Gastrocnemius medialis (tissue), 4 donors: ENCODE results near the gene LPIN3. TPM values are rescaled to one million over a fixed set of nuclear protein-coding genes. Genes with fewer than 3 reads are reported as not detected.
A peak's percentile ranks its signal among the peaks of the same experiment; 100 is the strongest.

Source experiments
- ATAC-seq, 2 donors: fragments of 150-250 bp; one replicate each; pipeline ENCODE4 v1.9.1; 2016
- DNase-seq, 2 donors: peaks; one replicate each; pipeline ENCODE4 v3.0.0-alpha.2; 2019
- H3K27ac ChIP-seq, 4 donors: fragments of 200-600 bp; sonication (generic); 1 replicate in 1 of 4; 2 replicates in 3 of 4; pipeline ENCODE4 v1.5.1; 2016 to 2018; ENCODE audit warnings: mild to moderate bottlenecking in 2 of 4, moderate library complexity in 1 of 4
- H3K27me3 ChIP-seq, 3 donors: fragments of 200-600 bp; sonication (generic) in 2 of 3; 1 replicate in 1 of 3; 2 replicates in 2 of 3; pipeline versions ENCODE4 v1.5.1 to v1.6.0; 2016 to 2019; ENCODE audit warnings: mild to moderate bottlenecking in 1 of 3, moderate library complexity in 1 of 3
- H3K36me3 ChIP-seq, 2 donors: fragments of 200-600 bp; sonication (generic) in 1 of 2; one replicate each; pipeline ENCODE4 v1.5.1; 2017 to 2018
- H3K4me1 ChIP-seq, 2 donors: fragments of 200-600 bp; sonication (generic) in 1 of 2; one replicate each; pipeline ENCODE4 v1.5.1; 2016 to 2017; ENCODE audit warnings: mild to moderate bottlenecking in 2 of 2
- H3K4me3 ChIP-seq, 4 donors: fragments of 200-600 bp; sonication (generic) in 3 of 4; 1 replicate in 1 of 4; 2 replicates in 3 of 4; pipeline ENCODE4 v1.5.1; 2016 to 2019; ENCODE audit warnings: mild to moderate bottlenecking in 2 of 4
- H3K9me3 ChIP-seq, 3 donors: fragments of 200-600 bp; sonication (generic) in 2 of 3; 1 replicate in 1 of 3; 2 replicates in 2 of 3; pipeline ENCODE4 v1.5.1; 2016 to 2019
- POLR2A ChIP-seq, 2 donors: fragments of 450-650 bp; IDR thresholded peaks; one replicate each; pipeline ENCODE4 v1.6.1; 2017; ENCODE audit warnings: antibody characterized with exemption in 2 of 2, mild to moderate bottlenecking in 2 of 2, moderate library complexity in 2 of 2
- in situ Hi-C, 4 donors: fragments of 200-750 bp; cut with MboI; loops; one replicate each; pipeline versions ENCODE4 v1.15.0 to v1.8.0; 2017; ENCODE audit warnings: low sequenced_read_pairs in 4 of 4
- intact Hi-C: fragments of 100-400 bp; cut with DNase I; formaldehyde crosslinking; loops from one replicate; pipeline ENCODE4 v1.15.1; 2023; ENCODE audit warnings: low total_unique reads
- total RNA-seq, 4 donors: library from RNA; depleted of rRNA; stranded (reverse); fragments of >200 nt; gene quantifications; one replicate each; pipeline versions ENCODE4 v1.1.0 to v1.2.3, GENCODE V29; 2016
- TF ChIP-seq, protein P1 (sequence below), 5 experiments: fragments of 450-650 bp in 3 of 5; fragments of 200-600 bp in 2 of 5; sonication (generic) in 2 of 5; IDR thresholded peaks in 4 of 5; conservative IDR thresholded peaks in 1 of 5; 1 replicate in 4 of 5; 2 replicates in 1 of 5; pipeline ENCODE4 v1.5.1; 2016 to 2019; ENCODE audit warnings: antibody characterized with exemption in 5 of 5, mild to moderate bottlenecking in 3 of 5, moderate library complexity in 3 of 5

Gene LPIN3
- total RNA-seq, 4 donors from 2014 or later = 0.56 to 2.4 (median 1.1) TPM

DNA sequence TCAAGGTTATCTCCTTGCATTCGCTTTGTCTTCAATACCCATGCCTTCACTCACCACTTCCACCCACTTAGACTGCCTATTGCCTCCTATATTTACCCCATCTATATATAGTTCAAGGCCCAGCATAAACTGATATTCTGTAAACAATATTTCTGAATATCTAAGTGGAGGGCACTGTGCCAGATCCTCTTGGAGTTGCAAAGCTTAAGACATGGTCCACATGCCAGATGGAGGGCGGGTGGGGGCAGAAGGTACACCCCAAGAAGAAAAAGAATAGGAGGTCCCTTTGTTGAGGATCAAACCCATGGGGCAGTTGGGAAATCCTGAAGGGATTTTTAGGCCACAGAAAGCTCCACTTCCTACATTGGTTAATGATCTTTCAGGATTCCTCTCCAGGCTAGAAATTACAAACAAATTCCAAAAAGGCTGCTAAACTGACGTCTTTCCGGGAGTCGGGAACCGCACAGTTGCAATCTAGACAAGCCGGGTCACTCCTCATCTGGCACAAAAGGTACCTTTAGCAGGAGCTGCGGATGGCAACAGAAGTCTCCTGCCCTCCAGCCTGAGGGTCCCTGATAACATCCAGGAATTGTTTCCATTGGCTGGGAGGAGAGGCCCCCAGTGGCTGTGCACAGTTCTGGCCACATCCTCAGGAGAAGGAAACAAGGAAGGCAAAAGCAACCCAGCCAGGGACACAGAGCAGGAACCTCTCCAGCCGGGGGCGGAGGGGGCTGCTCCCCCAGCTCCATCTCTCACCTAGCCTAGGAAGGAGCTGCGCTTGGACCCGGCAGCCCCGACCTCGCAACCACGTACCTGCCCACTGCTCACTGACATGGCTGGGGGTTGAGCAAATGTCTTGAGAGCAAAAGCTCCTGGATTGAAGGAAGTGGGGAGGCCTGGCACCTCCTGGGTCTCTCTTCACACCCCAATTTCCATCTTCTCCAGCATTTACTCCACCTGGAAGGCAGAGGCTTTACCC is 5.9 kb upstream of the LPIN3 start:
- peak overlapping the region; percentile 46 to 68 (median 66) for H3K27ac ChIP-seq
- DNase-seq = no peak

DNA sequence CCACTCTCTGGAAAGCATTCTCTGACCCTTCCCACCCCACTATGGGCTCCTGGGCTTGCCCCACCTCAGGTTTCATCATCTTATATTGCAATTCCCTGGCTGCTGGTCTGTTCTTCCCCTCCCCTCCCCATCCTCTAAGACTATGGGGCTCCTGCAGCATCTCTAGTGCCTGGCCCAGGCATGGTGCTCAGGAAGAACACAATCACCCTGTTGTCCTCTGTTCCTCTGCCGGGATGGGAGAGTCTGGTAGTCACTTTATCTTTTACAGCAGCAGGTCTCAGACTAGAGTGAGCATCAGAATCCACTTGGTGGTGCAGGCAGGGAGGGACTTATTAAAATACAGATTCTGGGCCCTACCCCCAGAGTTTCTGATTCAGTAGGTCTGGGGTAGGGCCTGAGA is 5.0 kb upstream of the LPIN3 start:
- intact Hi-C loops = no loop called here
- DNase-seq (peak in 1 of 2 donors; percentile 3), ATAC-seq (no peak)
- TF ChIP-seq, protein P1, sequence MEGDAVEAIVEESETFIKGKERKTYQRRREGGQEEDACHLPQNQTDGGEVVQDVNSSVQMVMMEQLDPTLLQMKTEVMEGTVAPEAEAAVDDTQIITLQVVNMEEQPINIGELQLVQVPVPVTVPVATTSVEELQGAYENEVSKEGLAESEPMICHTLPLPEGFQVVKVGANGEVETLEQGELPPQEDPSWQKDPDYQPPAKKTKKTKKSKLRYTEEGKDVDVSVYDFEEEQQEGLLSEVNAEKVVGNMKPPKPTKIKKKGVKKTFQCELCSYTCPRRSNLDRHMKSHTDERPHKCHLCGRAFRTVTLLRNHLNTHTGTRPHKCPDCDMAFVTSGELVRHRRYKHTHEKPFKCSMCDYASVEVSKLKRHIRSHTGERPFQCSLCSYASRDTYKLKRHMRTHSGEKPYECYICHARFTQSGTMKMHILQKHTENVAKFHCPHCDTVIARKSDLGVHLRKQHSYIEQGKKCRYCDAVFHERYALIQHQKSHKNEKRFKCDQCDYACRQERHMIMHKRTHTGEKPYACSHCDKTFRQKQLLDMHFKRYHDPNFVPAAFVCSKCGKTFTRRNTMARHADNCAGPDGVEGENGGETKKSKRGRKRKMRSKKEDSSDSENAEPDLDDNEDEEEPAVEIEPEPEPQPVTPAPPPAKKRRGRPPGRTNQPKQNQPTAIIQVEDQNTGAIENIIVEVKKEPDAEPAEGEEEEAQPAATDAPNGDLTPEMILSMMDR (IDR thresholded peaks at IDR 0.05 in 4 of 5, conservative IDR thresholded peaks at IDR 0.05 in 1 of 5) = no peak
- TF ChIP-seq POLR2A (IDR thresholded peaks at IDR 0.05) = no peak
- Histone ChIP-seq H3K27ac (peak overlapping the region; percentile 46 to 68 (median 66)), H3K4me1 (peaks cover 4 to 8% of the 10 kb centered on the region in 2 donors), H3K27me3 (no peaks in the 10 kb centered on the region), H3K4me3 (no peak overlapping the region), H3K9me3 (no peaks in the 10 kb centered on the region), H3K36me3 (no peaks in the 10 kb centered on the region)
- in situ Hi-C loops = loop anchor here (5.0 to 25.0 kb wide), 4 partner anchors 101 to 348 kb away; no protein-coding TSS in a partner anchor

More for the DNA sequence above, 5.9 kb upstream of the LPIN3 start:
- Histone ChIP-seq H3K4me1 (peaks cover 8 to 9% of the 10 kb centered on the region in 2 donors), H3K27me3 (no peaks in the 10 kb centered on the region), H3K9me3 (no peaks in the 10 kb centered on the region), H3K36me3 (no peaks in the 10 kb centered on the region), H3K4me3 (no peak overlapping the region)
- in situ Hi-C loops (loop anchor here (5.0 to 25.0 kb wide), 5 partner anchors 92 to 347 kb away; no protein-coding TSS in a partner anchor), intact Hi-C loops (no loop called here)
- ATAC-seq = peak in 1 of 2 donors; percentile 5
- TF ChIP-seq, protein P1 (IDR thresholded peaks at IDR 0.05 in 4 of 5, conservative IDR thresholded peaks at IDR 0.05 in 1 of 5) = no peak
- no peak for TF ChIP-seq POLR2A (IDR thresholded peaks at IDR 0.05)

DNA sequence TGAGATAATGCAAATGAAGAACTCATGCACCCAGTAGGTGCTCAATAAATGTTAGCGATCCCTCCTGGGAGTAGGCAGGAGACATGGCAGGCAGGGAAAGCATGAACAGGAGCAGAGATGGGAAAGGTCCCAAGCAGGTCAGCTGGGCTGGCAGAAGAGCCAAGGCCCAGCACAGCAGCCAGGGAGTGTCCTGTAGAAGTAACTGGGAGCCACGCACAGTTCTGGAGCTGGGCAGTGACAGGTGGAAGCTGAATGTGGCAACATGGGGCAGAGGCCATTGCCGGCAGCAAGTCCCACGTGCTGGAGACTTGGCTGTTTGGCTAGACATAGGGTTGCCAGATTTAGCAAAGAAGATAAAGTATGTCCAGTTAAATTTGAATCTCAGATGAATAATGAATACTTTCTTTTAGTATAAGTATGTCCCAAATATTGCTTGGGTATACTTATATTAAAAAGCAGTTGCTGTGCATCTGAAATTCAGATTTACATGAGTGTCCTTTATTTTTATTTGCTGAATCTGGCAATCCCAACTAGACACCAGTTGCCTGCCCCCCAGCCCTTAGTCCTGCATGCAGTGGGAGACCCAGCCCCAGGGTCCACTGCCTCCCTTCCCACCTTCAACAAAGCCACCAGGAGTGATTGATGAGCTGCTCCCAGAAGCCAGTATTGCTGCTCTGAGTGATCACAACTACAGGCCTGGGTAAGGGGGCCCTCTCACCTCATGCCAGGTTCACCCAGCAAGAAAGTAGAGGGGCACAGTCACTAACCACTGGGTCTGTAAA is 3.7 kb upstream of the LPIN3 start:
- Histone ChIP-seq H3K9me3 (no peaks in the 10 kb centered on the region), H3K27me3 (no peaks in the 10 kb centered on the region), H3K36me3 (no peaks in the 10 kb centered on the region), H3K4me1 (peaks cover 8% of the 10 kb centered on the region in 2 donors), H3K4me3 (no peak overlapping the region), H3K27ac (peak overlapping the region in 2 of 4 donors; percentile 16 to 24)
- peak; percentile 62 to 80 for DNase-seq
- intact Hi-C loops = loop anchor here (2.0 kb wide), 1 partner anchor 20 kb away; the partner anchor contains the start of gene ZHX3
- in situ Hi-C loops = loop anchor here (5.0 to 25.0 kb wide), 4 partner anchors 102 to 350 kb away; no protein-coding TSS in a partner anchor
- ATAC-seq = peak; percentile 56 to 70
- no peak for TF ChIP-seq POLR2A (IDR thresholded peaks at IDR 0.05)
- TF ChIP-seq, protein P1 (IDR thresholded peaks at IDR 0.05 in 4 of 5, conservative IDR thresholded peaks at IDR 0.05 in 1 of 5) = no peak

DNA sequence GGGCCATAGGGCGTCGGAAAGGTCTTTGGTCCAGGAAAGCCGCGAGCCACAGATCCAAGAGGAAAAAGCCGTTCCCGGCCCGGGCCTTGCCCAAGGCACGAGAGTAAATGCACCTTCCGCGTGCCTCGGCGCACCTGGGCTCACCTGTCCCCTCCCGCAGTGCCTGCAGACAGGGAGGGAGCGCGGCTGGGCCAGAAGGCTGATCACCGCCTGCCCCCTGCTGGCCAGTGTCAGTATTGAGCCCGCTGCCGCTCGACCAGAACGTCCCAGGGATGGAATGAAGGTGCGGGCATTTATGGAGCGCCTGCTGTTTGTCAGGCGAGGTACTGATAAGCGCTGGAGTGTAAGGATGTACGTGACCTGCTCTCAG is 679 bp upstream of the LPIN3 start:
- intact Hi-C loops = loop anchor here (1.0 to 5.0 kb wide), 6 partner anchors 71 to 373 kb away; no protein-coding TSS in a partner anchor
- Histone ChIP-seq H3K27me3 (no peaks in the 10 kb centered on the region), H3K4me3 (peak overlapping the region; percentile 23 to 52 (median 40)), H3K9me3 (no peaks in the 10 kb centered on the region), H3K27ac (peak overlapping the region; percentile 65 to 77 (median 70)), H3K4me1 (peaks cover 6 to 8% of the 10 kb centered on the region in 2 donors), H3K36me3 (no peaks in the 10 kb centered on the region)
- TF ChIP-seq, protein P1 (IDR thresholded peaks at IDR 0.05 in 4 of 5, conservative IDR thresholded peaks at IDR 0.05 in 1 of 5) = peak; percentile 98 to 100 (median 99)
- no peak for TF ChIP-seq POLR2A (IDR thresholded peaks at IDR 0.05)
- DNase-seq = peak; percentile 60 to 71
- ATAC-seq = peak; percentile 73 to 74
- in situ Hi-C loops = loop anchor here (5.0 to 25.0 kb wide), 5 partner anchors 105 to 355 kb away; no protein-coding TSS in a partner anchor
